MM.1S (cell line): ENCODE results near the gene EVL.
"Not testable (repeated sequence)": the region's sequence is repeated elsewhere in the genome, so short reads cannot be mapped to it uniquely, and the experiment has no call there.

ENCODE experiments used
- DNase-seq: peaks from one replicate; pipeline ENCODE4 v3.0.0-alpha.2; 2015
- H2AFZ ChIP-seq: fragments of 300-600 bp; sonication (generic); 2 replicates; pipeline ENCODE4 v1.6.0; 2016; ENCODE audit warnings: antibody characterized with exemption, low read length
- H3F3A ChIP-seq: fragments of 300-600 bp; sonication (generic); 2 replicates; pipeline ENCODE4 v1.6.1; 2016; ENCODE audit warnings: mild to moderate bottlenecking, antibody characterized with exemption, low read length, moderate library complexity, mixed read lengths; ENCODE audit not compliant: insufficient read depth
- H3K27ac ChIP-seq: fragments of 300-600 bp; sonication (generic); 2 replicates; pipeline ENCODE4 v1.5.1; 2016; ENCODE audit warnings: mild to moderate bottlenecking, low read length
- H3K27me3 ChIP-seq: fragments of 300-600 bp; sonication (generic); replicated peaks from 2 replicates; pipeline ENCODE4 v1.6.0; 2016; ENCODE audit warnings: low read length; ENCODE audit not compliant: insufficient read depth
- H3K36me3 ChIP-seq: fragments of 300-600 bp; sonication (generic); replicated peaks from 2 replicates; pipeline ENCODE4 v1.6.1; 2016; ENCODE audit warnings: mild to moderate bottlenecking, low read length, mixed read lengths; ENCODE audit not compliant: insufficient read depth
- H3K4me1 ChIP-seq: fragments of 300-600 bp; sonication (generic); 2 replicates; pipeline ENCODE4 v1.6.1; 2016; ENCODE audit warnings: low read length, mixed read lengths
- H3K4me2 ChIP-seq: fragments of 300-600 bp; sonication (generic); 2 replicates; pipeline ENCODE4 v1.6.0; 2016; ENCODE audit warnings: low read depth, low read length
- H3K4me3 ChIP-seq: fragments of 300-600 bp; sonication (generic); 2 replicates; pipeline ENCODE4 v1.5.1; 2016; ENCODE audit warnings: low read length, mixed read lengths
- H3K79me2 ChIP-seq: fragments of 300-600 bp; sonication (generic); 2 replicates; pipeline ENCODE4 v1.6.1; 2016; ENCODE audit warnings: mixed run types, low read length, mixed read lengths
- H3K9ac ChIP-seq: fragments of 300-600 bp; sonication (generic); 2 replicates; pipeline ENCODE4 v1.6.1; 2016; ENCODE audit warnings: low read length, mixed read lengths
- H3K9me2 ChIP-seq: fragments of 300-600 bp; sonication (generic); replicated peaks from 2 replicates; pipeline ENCODE4 v1.6.1; 2016; ENCODE audit warnings: mild to moderate bottlenecking, low read length, mixed read lengths; ENCODE audit not compliant: insufficient read depth
- H3K9me3 ChIP-seq: fragments of 300-600 bp; sonication (generic); replicated peaks from 2 replicates; pipeline ENCODE4 v1.6.1; 2016; ENCODE audit warnings: mild to moderate bottlenecking, low read length, mixed read lengths; ENCODE audit not compliant: insufficient read depth
- H4K20me1 ChIP-seq: fragments of 300-600 bp; sonication (generic); 2 replicates; pipeline ENCODE4 v1.6.1; 2016; ENCODE audit warnings: mild to moderate bottlenecking, low read length, moderate library complexity, mixed read lengths; ENCODE audit not compliant: insufficient read depth
- CTCF ChIP-seq: fragments of 300-600 bp; sonication (generic); IDR thresholded peaks from 2 replicates; pipeline ENCODE4 v1.5.1; 2016; ENCODE audit warnings: antibody characterized with exemption, low read length, mixed read lengths
- EZH2 ChIP-seq: fragments of 300-600 bp; sonication (generic); optimal IDR thresholded peaks from 2 replicates; pipeline ENCODE3; 2017; ENCODE audit warnings: low read depth, mild to moderate bottlenecking, antibody characterized with exemption, low read length, mixed read lengths
- EZH2phosphoT487 ChIP-seq: fragments of 300-600 bp; sonication (generic); IDR thresholded peaks from 2 replicates; pipeline ENCODE4 v1.6.1; 2018; ENCODE audit warnings: antibody characterized with exemption, low read length

Gene EVL

GRCh38 chr14:100063314-100063941 lies 1.8 kb upstream of the EVL start:
- peaks cover 24% of the 10 kb centered on the region for H3F3A ChIP-seq
- H3K27me3 ChIP-seq: no peaks in the 10 kb centered on the region
- DNase-seq: no peak
- H3K9me3 ChIP-seq: no peaks in the 10 kb centered on the region
- no peaks in the 10 kb centered on the region for H3K9me2 ChIP-seq
- no peak overlapping the region for H3K27ac ChIP-seq
- TF ChIP-seq CTCF: no peak
- TF ChIP-seq EZH2: no peak
- TF ChIP-seq EZH2phosphoT487: no peak
- no peaks in the 10 kb centered on the region for H3K79me2 ChIP-seq
- H3K4me3 ChIP-seq: no peak overlapping the region
- no peak overlapping the region for H3K9ac ChIP-seq
- no peak overlapping the region for H2AFZ ChIP-seq
- no peak overlapping the region for H3K4me2 ChIP-seq
- no peaks in the 10 kb centered on the region for H4K20me1 ChIP-seq
- H3K4me1 ChIP-seq: peaks cover 36% of the 10 kb centered on the region
- H3K36me3 ChIP-seq: no peaks in the 10 kb centered on the region

- Histone ChIP-seq H3F3A (peaks cover 13% of the 10 kb centered on the region; the same call in 1 of the 2 replicates), H3K27ac (peak overlapping the region; percentile 86), H3K4me2 (peak overlapping the region; percentile 68), H3K4me3 (peak overlapping the region; percentile 14; the same call in 1 of the 2 replicates), H3K4me1 (peaks cover 27% of the 10 kb centered on the region), H2AFZ (peak overlapping the region; percentile 53; the same call in 1 of the 2 replicates)
- H3K9ac ChIP-seq, H3K36me3 ChIP-seq, H3K27me3 ChIP-seq, H3K9me3 ChIP-seq, H4K20me1 ChIP-seq, H3K79me2 ChIP-seq, DNase-seq, H3K9me2 ChIP-seq: not testable (repeated sequence)
These were observed 708 bp upstream of the EVL start for GRCh38 chr14:100064335-100065092.

- Histone ChIP-seq H3K4me2 (peak overlapping the region; percentile 68; the same call in 1 of the 2 replicates), H3K79me2 (no peaks in the 10 kb centered on the region), H3K36me3 (no peaks in the 10 kb centered on the region), H3K9me3 (no peaks in the 10 kb centered on the region), H3K9ac (no peak overlapping the region), H3K27ac (peak overlapping the region; percentile 86; the same call in 1 of the 2 replicates), H3K27me3 (no peaks in the 10 kb centered on the region), H3K4me3 (no peak overlapping the region), H2AFZ (no peak overlapping the region), H3F3A (peaks cover 13% of the 10 kb centered on the region; the same call in 1 of the 2 replicates), H3K9me2 (no peaks in the 10 kb centered on the region), H3K4me1 (peaks cover 26% of the 10 kb centered on the region), H4K20me1 (no peaks in the 10 kb centered on the region)
- TF ChIP-seq EZH2 (no peak), EZH2phosphoT487 (no peak), CTCF (no peak)
- DNase-seq: no peak
These were observed 836 bp downstream of the EVL start for GRCh38 chr14:100065942-100066574.
